Neural crest cell (in vitro differentiated cells): ENCODE data around the gene TMEM44. TPM values are rescaled to one million over a fixed set of nuclear protein-coding genes. Genes with fewer than 3 reads are reported as not detected.

Experiments used
- DNase-seq: peaks from one replicate; pipeline ENCODE4 v3.0.0; 2021; ENCODE audit warnings: low read depth, mixed read lengths, low spot score
- H3K27ac Mint-ChIP-seq: one replicate; pipeline ENCODE4 v1.8.0; 2021; ENCODE audit warnings: mild to moderate bottlenecking, mixed read lengths; ENCODE audit not compliant: unreplicated experiment
- H3K27me3 Mint-ChIP-seq: 2 replicates; pipeline ENCODE4 v1.8.0; 2021; ENCODE audit warnings: low read depth, mild to moderate bottlenecking, mixed read lengths
- H3K36me3 Mint-ChIP-seq: 2 replicates; pipeline ENCODE4 v1.8.0; 2021; ENCODE audit warnings: low read depth, mild to moderate bottlenecking, mixed read lengths
- H3K4me1 Mint-ChIP-seq: 2 replicates; pipeline ENCODE4 v1.8.0; 2021; ENCODE audit warnings: mixed read lengths
- H3K4me3 Mint-ChIP-seq: one replicate; pipeline ENCODE4 v1.8.0; 2021; ENCODE audit warnings: mild to moderate bottlenecking, mixed read lengths
- H3K9me3 Mint-ChIP-seq: 2 replicates; pipeline ENCODE4 v1.8.0; 2021; ENCODE audit warnings: mixed read lengths
- CTCF ChIP-seq: fragments of 200-600 bp; sonication (generic); conservative IDR thresholded peaks from 2 replicates; pipeline ENCODE4 v1.5.0; 2021; ENCODE audit warnings: antibody characterized with exemption, mild to moderate bottlenecking
- total RNA-seq: library from RNA; stranded (reverse); gene quantifications from 2 replicates; pipeline ENCODE4 v1.2.1, GENCODE V29; 2021

Gene TMEM44
- total RNA-seq, 1 donor from 2014 or later = 43.8 TPM

- H3K36me3 Mint-ChIP-seq = peaks cover 3% of the 10 kb centered on the region
- H3K4me1 Mint-ChIP-seq = no peaks in the 10 kb centered on the region
- DNase-seq = no peak
- H3K9me3 Mint-ChIP-seq = peaks cover 16% of the 10 kb centered on the region
- TF ChIP-seq CTCF = no peak
- no peaks in the 10 kb centered on the region for H3K27me3 Mint-ChIP-seq
- H3K27ac Mint-ChIP-seq = no peak overlapping the region
- no peak overlapping the region for H3K4me3 Mint-ChIP-seq
Observed at GRCh38 chr3:194537732-194538247, 95.4 kb downstream of the TMEM44 start.

Other genes starting within 250 kb of the TMEM44 start
- gene GP5, start 234.2 kb downstream of the TMEM44 start, total RNA-seq = 0.09 TPM in 1 of 2 replicates, not detected in the other
- gene ATP13A3, start 146.4 kb downstream of the TMEM44 start, total RNA-seq = 74.6 and 76.1 TPM in 2 replicates
- gene LSG1, start 38.8 kb upstream of the TMEM44 start, total RNA-seq = 45.0 and 45.5 TPM in 2 replicates
- gene FAM43A, start 52.5 kb upstream of the TMEM44 start, total RNA-seq = 1.4 TPM in 2 replicates